Renal pelvis (tissue), 4 donors: ENCODE results near the gene KRT75. TPM values are rescaled to one million over a fixed set of nuclear protein-coding genes. Genes with fewer than 3 reads are reported as not detected.

Source experiments
- DNase-seq: peaks from one replicate; pipeline ENCODE4 v3.0.0-alpha.2; 2013
- polyA plus RNA-seq, 3 donors: library from polyadenylated mRNA; unstranded; fragments of 120-200 nt; gene quantifications; one replicate each; pipeline ENCODE4 v1.2.1, GENCODE V29; 2013; ENCODE audit not compliant: insufficient read length in 3 of 3

The KRT75 gene
- polyA plus RNA-seq, 3 donors = not detected

GRCh38 chr12:52392465-52393007 lies 41.6 kb downstream of the KRT75 start:
- DNase-seq = no peak

GRCh38 chr12:52391618-52392002 lies 42.6 kb downstream of the KRT75 start:
- DNase-seq = no peak

GRCh38 chr12:52390739-52391617 lies 43.2 kb downstream of the KRT75 start:
- no peak for DNase-seq

GRCh38 chr12:52389313-52390207 lies 44.6 kb downstream of the KRT75 start:
- no peak for DNase-seq

- DNase-seq = no peak
Measured at GRCh38 chr12:52387859-52388258, 46.3 kb downstream of the KRT75 start.

- DNase-seq = no peak
Measured at GRCh38 chr12:52385226-52385702, 48.9 kb downstream of the KRT75 start, which contains the start of gene KRT84. TSS of gene KRT84 (minus strand) at chr12:52385652. CDS start at chr12:52385585, 67 bp downstream.

GRCh38 chr12:52383331-52383730 lies 50.8 kb downstream of the KRT75 start:
- no peak for DNase-seq

- no peak for DNase-seq
Measured at GRCh38 chr12:52382854-52383253, 51.3 kb downstream of the KRT75 start.

GRCh38 chr12:52381206-52381605 lies 53.0 kb downstream of the KRT75 start:
- no peak for DNase-seq

GRCh38 chr12:52380271-52380694 lies 53.9 kb downstream of the KRT75 start:
- no peak for DNase-seq

- DNase-seq = no peak
Measured at GRCh38 chr12:52379536-52379935, 54.6 kb downstream of the KRT75 start.

- DNase-seq = no peak
Measured at GRCh38 chr12:52378091-52378490, 56.1 kb downstream of the KRT75 start.

GRCh38 chr12:52377266-52377665 lies 56.9 kb downstream of the KRT75 start:
- no peak for DNase-seq

Other genes with a start within 250 kb of the KRT75 start
- 1 to 10 TPM in 1 of 3 donors, under 1 TPM in 2; 0.70 to 1.1 (median 0.99) TPM for gene KRT80, start 242.4 kb downstream of the KRT75 start, polyA plus RNA-seq
- 10 to 100 TPM; 62.3 to 83.1 (median 64.3) TPM for gene KRT7, start 201.1 kb downstream of the KRT75 start, polyA plus RNA-seq
- gene KRT86, start 159.7 kb downstream of the KRT75 start, polyA plus RNA-seq = not detected
- under 1 TPM in 1 of 3 donors, not detected in 2; 0.11 TPM for gene KRT81, start 142.8 kb downstream of the KRT75 start, polyA plus RNA-seq
- gene KRT83, start 113.0 kb downstream of the KRT75 start, polyA plus RNA-seq = not detected
- not detected for gene KRT85, start 66.9 kb downstream of the KRT75 start, polyA plus RNA-seq
- gene KRT84, start 48.7 kb downstream of the KRT75 start, polyA plus RNA-seq = not detected
- gene KRT82, start 28.0 kb downstream of the KRT75 start, polyA plus RNA-seq = not detected
- not detected for gene KRT6B, start 17.8 kb upstream of the KRT75 start, polyA plus RNA-seq
- gene KRT6C, start 39.4 kb upstream of the KRT75 start, polyA plus RNA-seq = not detected
- not detected for gene KRT6A, start 58.9 kb upstream of the KRT75 start, polyA plus RNA-seq
- gene KRT5, start 86.0 kb upstream of the KRT75 start, polyA plus RNA-seq = 1 to 10 TPM in 1 of 3 donors, under 1 TPM in 2; 0.44 to 1.1 (median 0.59) TPM
- not detected for gene KRT71, start 118.8 kb upstream of the KRT75 start, polyA plus RNA-seq
- not detected for gene KRT74, start 139.5 kb upstream of the KRT75 start, polyA plus RNA-seq
- under 1 TPM in 1 of 3 donors, not detected in 2; 0.04 TPM for gene KRT72, start 167.1 kb upstream of the KRT75 start, polyA plus RNA-seq
- gene KRT73, start 184.2 kb upstream of the KRT75 start, polyA plus RNA-seq = not detected
- not detected for gene KRT2, start 217.8 kb upstream of the KRT75 start, polyA plus RNA-seq
- gene KRT1, start 246.0 kb upstream of the KRT75 start, polyA plus RNA-seq = under 1 TPM; 0.12 to 0.24 (median 0.16) TPM